GM13977 (cell line): ENCODE results near the gene NAIF1.
A peak's percentile ranks its signal among the peaks of the same experiment; 100 is the strongest.

Source experiments
- DNase-seq: peaks from one replicate; pipeline ENCODE4 v3.0.0; 2012; ENCODE audit warnings: low spot score
- in situ Hi-C: fragments of 300-500 bp; cut with MboI; formaldehyde crosslinking; loops from one replicate; pipeline ENCODE4 v1.12.0; 2022; ENCODE audit warnings: low sequenced_read_pairs, low pct_unique_long_range_greater_than_20kb, mixed read lengths, inconsistent platforms; ENCODE audit not compliant: unreplicated experiment
- TF ChIP-seq, protein P1 (sequence below): IDR thresholded peaks from 2 replicates; pipeline ENCODE4 v1.5.1; 2012; ENCODE audit warnings: mild to moderate bottlenecking, control low read depth; ENCODE audit not compliant: insufficient read depth; ENCODE audit errors: extremely low read depth, missing control alignments

Gene NAIF1

DNA sequence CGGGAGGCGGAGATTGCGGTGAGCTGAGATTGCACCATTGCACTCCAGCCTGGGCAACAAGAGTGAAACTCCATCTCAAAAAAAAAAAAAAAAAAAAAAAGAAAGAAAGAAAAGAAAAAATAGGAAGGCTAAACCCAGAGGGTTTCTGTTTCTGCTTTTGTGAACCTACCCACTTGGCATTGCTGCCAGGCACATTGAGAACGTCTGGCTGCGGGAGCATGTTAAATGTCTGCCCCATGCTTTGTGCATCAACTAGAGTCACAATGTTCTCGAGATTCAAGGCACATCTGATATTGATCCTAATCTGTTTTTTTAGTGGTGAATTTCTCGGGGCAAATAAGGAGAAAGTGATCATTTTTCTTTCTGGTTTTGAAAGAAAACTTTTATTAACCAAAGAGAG is 3.8 kb upstream of the NAIF1 start:
- in situ Hi-C loops: no loop called here
- TF ChIP-seq, protein P1, sequence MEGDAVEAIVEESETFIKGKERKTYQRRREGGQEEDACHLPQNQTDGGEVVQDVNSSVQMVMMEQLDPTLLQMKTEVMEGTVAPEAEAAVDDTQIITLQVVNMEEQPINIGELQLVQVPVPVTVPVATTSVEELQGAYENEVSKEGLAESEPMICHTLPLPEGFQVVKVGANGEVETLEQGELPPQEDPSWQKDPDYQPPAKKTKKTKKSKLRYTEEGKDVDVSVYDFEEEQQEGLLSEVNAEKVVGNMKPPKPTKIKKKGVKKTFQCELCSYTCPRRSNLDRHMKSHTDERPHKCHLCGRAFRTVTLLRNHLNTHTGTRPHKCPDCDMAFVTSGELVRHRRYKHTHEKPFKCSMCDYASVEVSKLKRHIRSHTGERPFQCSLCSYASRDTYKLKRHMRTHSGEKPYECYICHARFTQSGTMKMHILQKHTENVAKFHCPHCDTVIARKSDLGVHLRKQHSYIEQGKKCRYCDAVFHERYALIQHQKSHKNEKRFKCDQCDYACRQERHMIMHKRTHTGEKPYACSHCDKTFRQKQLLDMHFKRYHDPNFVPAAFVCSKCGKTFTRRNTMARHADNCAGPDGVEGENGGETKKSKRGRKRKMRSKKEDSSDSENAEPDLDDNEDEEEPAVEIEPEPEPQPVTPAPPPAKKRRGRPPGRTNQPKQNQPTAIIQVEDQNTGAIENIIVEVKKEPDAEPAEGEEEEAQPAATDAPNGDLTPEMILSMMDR: no peak

DNA sequence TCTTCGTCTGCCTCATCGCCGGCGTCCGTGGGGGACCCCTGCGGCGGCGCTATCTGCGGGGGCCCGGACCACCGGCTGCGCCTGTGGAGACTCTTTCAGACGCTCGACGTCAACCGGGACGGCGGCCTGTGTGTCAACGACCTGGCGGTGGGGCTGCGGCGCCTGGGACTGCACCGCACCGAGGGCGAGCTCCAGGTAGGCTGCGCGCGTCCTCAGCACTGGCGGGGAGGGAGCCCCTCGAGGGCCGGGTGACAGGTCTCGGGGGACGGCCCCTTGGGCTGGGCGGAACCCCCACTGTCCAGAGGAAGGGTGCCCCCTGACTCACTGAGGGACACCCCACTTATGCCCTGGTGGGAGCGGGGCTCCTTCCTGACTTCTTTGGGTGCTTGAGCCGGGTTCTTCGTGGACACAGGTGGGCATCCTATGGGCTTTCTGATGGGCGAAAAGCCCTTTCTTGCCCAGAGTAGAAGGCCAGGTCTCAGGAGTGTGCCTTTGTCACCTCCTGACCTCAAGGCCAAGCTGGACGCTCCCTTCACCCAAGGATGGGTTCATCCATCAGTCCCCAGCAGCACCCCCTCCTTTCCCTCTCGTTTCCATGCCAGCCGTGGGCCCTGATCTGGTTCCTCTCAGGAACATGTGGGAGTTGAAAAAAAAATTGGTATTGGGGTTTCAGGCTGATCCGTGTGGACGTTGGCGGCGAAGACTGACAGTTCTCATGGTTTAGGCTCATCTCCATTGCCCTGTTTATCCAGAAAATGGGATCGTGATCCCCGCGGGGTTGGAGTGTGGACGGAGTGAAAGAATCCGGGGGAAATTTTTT is 1.5 kb upstream of the NAIF1 start:
- TF ChIP-seq, protein P1: no peak
- in situ Hi-C loops: no loop called here
- peak; percentile 12 for DNase-seq

More for the DNA sequence above, 3.8 kb upstream of the NAIF1 start:
- no peak for DNase-seq

DNA sequence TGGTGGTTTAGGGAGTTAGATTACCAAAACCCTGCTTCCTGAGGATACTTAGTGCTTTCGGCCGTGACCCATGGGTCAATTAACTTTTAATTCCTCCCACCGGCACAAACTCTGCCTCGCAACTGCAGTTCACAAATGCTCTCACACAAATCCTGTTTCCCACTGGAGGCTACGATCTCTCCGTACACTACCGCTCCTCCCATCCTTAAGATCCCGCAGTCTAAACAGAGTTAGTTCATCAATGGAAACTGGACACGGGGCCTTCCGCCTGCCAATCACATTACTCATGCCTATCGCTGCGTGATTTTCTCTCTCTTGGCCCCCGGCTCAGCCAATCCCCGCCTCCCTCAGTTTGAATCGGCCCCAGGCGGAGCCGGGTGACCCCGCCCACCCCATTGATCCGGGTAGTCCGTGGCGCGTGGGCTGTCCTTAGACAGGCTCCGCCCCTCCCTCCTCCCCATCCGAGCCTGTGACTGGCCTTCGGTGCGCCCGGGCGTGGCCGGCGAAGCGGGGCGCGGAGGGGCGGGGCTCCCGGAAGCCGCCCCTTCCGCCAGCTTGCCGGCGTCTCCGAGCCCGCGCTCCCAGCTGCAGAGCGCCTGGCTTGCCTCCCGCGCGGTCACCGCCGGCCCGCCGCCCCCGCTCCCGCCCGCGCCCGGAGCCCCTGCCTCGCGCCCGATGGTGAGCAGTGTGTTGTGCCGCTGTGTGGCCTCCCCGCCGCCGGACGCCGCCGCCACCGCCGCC is 695 bp upstream of the NAIF1 start, which contains the start of gene SLC25A25:
TSS of gene SLC25A25 (plus strand) at position 588 of the 741 bp plus-strand sequence. CDS start at position 676, 88 bp downstream.
- peak; percentile 99 for DNase-seq
- in situ Hi-C loops: no loop called here
- TF ChIP-seq, protein P1: no peak

DNA sequence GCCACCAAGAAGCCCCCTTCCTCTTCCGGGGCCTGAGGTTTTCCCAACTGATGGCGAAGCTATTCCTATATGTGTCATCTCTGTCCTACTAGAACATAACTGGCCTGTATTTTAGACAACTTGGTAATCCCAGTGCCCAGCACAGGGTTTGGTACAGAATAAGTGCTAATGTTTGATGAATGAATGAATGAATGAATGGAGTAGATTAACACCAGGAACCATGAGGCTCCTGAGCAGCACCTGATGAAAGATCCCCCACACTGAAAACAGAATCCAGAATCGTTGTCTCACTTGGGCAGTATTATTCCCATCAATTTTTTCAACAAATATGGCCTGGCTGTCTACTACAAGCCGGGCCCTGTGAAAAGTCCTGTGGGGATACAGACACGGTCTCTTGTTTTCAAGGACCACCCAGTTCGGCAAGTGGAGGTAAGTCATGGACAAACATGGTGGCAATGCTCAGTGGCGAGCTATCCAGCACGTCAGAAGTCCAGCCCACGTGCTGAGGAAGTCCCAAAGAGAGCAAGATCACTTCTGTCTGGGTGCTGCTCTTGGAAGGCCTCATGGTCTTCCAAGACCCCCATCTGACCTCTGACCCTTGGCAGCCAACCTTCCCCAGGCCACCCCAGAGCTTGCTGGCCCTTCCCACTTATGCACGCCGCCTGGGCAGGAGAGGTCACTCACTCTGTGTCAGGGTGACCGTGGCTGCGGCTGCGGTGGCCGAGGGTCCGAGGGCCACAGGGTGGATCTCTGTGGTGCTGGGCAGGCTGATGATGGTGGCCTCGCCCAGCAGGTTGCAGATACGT is 1.0 kb downstream of the NAIF1 start:
- TF ChIP-seq, protein P1: no peak
- peak; percentile 11 for DNase-seq
- in situ Hi-C loops: no loop called here

DNA sequence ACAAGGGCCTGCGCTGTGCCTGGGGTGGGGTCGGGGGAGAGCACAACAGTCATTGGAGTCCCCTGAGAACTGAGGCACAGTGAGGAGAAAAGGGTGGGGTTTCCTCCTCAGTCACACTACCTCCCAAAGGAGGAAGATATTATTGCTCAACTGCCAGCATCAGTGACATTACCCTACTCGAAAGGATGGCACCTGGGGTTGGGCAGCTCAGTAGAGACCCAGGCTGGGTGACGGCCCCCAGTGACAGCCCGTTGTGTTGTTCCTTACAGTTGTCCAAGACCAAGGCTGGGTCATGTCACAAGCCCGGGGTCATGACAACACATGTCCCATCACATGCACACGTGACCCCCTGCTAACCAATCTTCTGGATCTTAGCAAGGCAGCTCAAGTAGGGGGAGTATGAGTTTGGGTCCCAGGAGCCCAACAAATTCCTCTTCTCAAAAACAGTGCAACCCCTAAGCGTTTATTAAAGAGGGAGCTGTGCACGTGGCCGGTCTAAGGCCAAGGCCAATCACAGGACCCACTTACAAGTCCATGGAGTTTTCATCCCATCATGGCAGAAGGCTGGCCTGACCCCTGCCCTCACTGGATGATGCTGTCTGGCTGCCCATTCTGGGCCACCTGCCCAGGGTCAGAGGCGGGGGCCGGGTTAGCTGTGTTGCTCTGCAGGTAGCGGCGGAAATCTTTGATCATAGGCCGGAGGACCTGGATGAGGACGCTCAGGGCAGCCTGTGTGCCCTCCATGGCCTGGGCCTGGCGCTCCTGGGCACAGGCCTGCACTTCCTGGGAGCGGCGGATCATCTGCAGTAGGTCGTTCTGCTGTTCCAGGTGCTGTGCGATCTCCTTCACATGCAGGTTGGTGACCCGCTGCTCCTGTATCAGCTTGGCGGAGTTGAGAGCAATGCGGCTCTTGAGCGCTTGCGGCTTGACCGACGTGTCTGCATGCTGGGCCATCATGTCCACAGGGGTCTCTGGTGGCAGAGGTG is 4.0 kb downstream of the NAIF1 start:
- TF ChIP-seq, protein P1: no peak
- in situ Hi-C loops: no loop called here
- no peak for DNase-seq
